ENCODE data around the gene ERAL1. TPM values are rescaled to one million over a fixed set of nuclear protein-coding genes. Genes with fewer than 3 reads are reported as not detected.

Gene ERAL1
- total and polyA plus RNA-seq, 2 of the 13 experiments (the other 11 are each of a cell fraction or from before 2014, with no cell fraction given), result 46.9 to 72.2 TPM

DNA sequence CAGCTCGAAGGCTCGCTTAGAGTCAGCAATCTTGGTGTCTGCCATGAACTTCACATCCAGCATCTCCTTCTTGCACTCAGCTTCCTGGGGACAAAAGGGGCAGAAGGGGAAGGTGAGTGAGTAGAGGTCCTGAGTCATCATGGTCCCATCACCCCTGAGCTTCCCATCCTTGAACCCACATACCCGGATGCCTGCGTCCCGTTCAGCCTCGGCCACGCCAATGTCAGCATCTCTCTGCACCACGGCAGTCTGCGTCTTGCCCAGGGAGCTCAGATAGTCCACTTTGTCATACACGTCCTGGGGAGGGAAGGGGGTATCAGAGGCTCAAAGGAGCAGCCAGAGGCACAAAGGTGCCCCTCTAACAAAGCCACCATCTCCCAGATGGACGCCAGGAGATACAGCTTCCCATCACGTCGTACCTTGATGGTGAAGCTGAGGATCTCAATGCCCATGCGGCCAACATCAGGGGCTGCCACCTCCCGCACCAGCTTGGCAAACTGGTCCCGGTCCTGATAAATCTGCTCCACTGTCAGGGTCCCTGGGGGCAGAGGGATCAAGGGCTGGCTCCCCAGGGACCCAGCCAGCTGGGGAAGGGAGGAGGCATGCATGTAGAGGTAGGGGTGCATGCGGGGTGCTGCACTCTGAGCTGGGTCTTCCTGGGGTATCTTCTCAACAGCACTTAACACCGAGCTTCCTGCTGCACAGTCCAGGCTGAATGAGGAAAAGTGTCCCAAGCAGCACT, 27.5 kb downstream of the ERAL1 start:
- H3K9ac ChIP-seq (ENCODE audit: insufficient read depth, low read depth, low read length), result no peak overlapping the region
- in situ Hi-C loops (cut with HindIII; ENCODE audit: extremely low pct_ligation_motif_present, low pct_unique_long_range_greater_than_20kb) (loop anchor here (10.0 to 25.0 kb wide), 2 partner anchors 118 to 245 kb away; partner anchors contain the start of gene BLTP2), intact Hi-C loops (cut with micrococcal nuclease; ENCODE audit: unreplicated experiment) (no loop called here)
- no peaks in the 10 kb centered on the region for H3K27me3 ChIP-seq (ENCODE audit: control insufficient read depth in 1 of 2, insufficient read depth in 2 of 2, low read length in 2 of 2)
- H3K79me2 ChIP-seq (ENCODE audit: insufficient read depth, low read length), result no peaks in the 10 kb centered on the region
- H4K20me1 ChIP-seq (ENCODE audit: insufficient read depth, low read length), result no peaks in the 10 kb centered on the region
- no TSS peak for BruUV-seq (replicated peaks)
- no peak for DNase-seq (ENCODE audit: low spot score)
- no peaks in the 10 kb centered on the region for H3K4me1 ChIP-seq (ENCODE audit: insufficient read depth, low read length)
- H3K4me3 ChIP-seq (replicated peaks in 1 of 3; ENCODE audit: insufficient read depth in 1 of 3, low read depth in 2 of 3, low read length in 3 of 3), result no peak overlapping the region
- no peak overlapping the region for H3K27ac ChIP-seq (ENCODE audit: extremely low read length, insufficient read depth, low read length)
- H3K36me3 ChIP-seq (replicated peaks in 1 of 2; ENCODE audit: control insufficient read depth in 1 of 2, insufficient read depth in 2 of 2, low read length in 2 of 2), result peaks cover 28 to 62% of the 10 kb centered on the region in 2 experiments
- 97% methylated on average over 13 of the region's 18 CpGs for WGBS (ENCODE audit: low lambda C conversion rate)
- H2AFZ ChIP-seq (ENCODE audit: low read length), result no peak overlapping the region
- no peak for FAIRE-seq
- ChIA-PET CTCF (ENCODE audit: low intra/inter-chr PET ratio, low total read pairs) (no interaction called here), POLR2A (interaction anchor here (0.6 kb wide), 1 partner anchor 9 kb away, joined by 3 read pairs; no protein-coding TSS in a partner anchor)
- H3K4me2 ChIP-seq (ENCODE audit: low read depth, low read length), result no peak overlapping the region
- no peaks in the 10 kb centered on the region for H3K9me3 ChIP-seq (ENCODE audit: low read length)
- ATAC-seq, result no peak
- TF ChIP-seq AGO2 (optimal IDR thresholded peaks at IDR 0.05; ENCODE audit: low read depth, low read length), result peak; percentile 43
- TF ChIP-seq ZXDC (CRISPR knock-in tag; IDR thresholded peaks at IDR 0.05), result no peak

DNA sequence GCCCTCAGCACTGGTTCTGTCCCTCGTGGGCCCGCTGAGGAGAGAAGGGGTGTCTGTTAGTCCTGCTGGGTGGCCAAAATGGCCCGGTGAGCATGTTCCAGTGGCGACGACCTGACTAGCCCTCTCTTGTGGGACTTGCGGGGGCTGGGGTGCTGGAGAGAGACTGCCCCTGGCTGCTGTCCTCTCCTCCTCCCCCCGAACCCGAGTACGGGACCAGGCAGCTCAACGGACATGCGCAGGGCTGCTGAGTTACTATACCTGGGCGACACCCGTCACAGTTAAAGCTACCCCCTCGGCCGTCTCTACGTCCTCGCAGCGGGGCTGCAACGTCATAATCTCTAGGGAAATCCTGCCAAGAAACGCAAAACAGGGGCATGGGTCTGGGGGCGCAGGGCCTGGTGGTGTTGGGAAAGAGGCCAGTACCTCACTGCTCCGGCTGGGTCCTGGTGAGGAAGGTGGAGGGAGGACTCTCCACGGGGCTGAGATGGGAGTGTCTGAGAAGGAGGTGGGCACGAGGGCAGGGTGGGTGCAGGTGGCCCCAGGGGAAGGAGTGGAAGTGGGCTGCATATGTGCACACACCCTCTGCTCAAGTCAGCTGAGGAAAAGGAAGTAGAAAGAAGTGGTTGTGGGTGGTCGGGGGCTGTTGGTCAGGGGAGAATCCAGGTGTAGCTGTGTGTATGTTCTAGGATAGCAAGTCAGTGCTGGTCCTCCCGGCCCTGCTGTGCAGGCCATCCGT, 29.3 kb downstream of the ERAL1 start:
- in situ Hi-C loops (cut with HindIII; ENCODE audit: extremely low pct_ligation_motif_present, low pct_unique_long_range_greater_than_20kb) (loop anchor here (10.0 to 25.0 kb wide), 2 partner anchors 119 to 247 kb away; partner anchors contain the start of gene BLTP2), intact Hi-C loops (cut with micrococcal nuclease; ENCODE audit: unreplicated experiment) (no loop called here)
- Histone ChIP-seq H3K9me3 (ENCODE audit: low read length) (no peaks in the 10 kb centered on the region), H3K27me3 (ENCODE audit: control insufficient read depth in 1 of 2, insufficient read depth in 2 of 2, low read length in 2 of 2) (no peaks in the 10 kb centered on the region), H2AFZ (ENCODE audit: low read length) (no peak overlapping the region), H3K27ac (ENCODE audit: extremely low read length, insufficient read depth, low read length) (no peak overlapping the region), H3K4me1 (ENCODE audit: insufficient read depth, low read length) (no peaks in the 10 kb centered on the region), H3K79me2 (ENCODE audit: insufficient read depth, low read length) (no peaks in the 10 kb centered on the region), H3K9ac (ENCODE audit: insufficient read depth, low read depth, low read length) (no peak overlapping the region), H3K36me3 (replicated peaks in 1 of 2; ENCODE audit: control insufficient read depth in 1 of 2, insufficient read depth in 2 of 2, low read length in 2 of 2) (peaks cover 28 to 62% of the 10 kb centered on the region in 2 experiments), H3K4me3 (replicated peaks in 1 of 3; ENCODE audit: insufficient read depth in 1 of 3, low read depth in 2 of 3, low read length in 3 of 3) (no peak overlapping the region), H4K20me1 (ENCODE audit: insufficient read depth, low read length) (no peaks in the 10 kb centered on the region), H3K4me2 (ENCODE audit: low read depth, low read length) (no peak overlapping the region)
- WGBS (ENCODE audit: low lambda C conversion rate), result 94% methylated on average over 17 of the region's 27 CpGs
- ChIA-PET POLR2A (no interaction called here), CTCF (ENCODE audit: low intra/inter-chr PET ratio, low total read pairs) (no interaction called here)
- FAIRE-seq (no peak), ATAC-seq (no peak), DNase-seq (ENCODE audit: low spot score) (no peak)
- no TSS peak for BruUV-seq (replicated peaks)
- peak; percentile 54 for TF ChIP-seq AGO2 (optimal IDR thresholded peaks at IDR 0.05; ENCODE audit: low read depth, low read length)
- TF ChIP-seq SIX1 (CRISPR knock-in tag; IDR thresholded peaks at IDR 0.05; ENCODE audit: borderline replicate concordance), result no peak

Measured in HepG2 (cell line).